Aortic smooth muscle cell (primary cell): ENCODE data around the gene ZNF501. TPM values are rescaled to one million over a fixed set of nuclear protein-coding genes. Genes with fewer than 3 reads are reported as not detected.

Experiments
- total RNA-seq: library from RNA; depleted of rRNA; stranded (reverse); fragments of >200 nt; gene quantifications from 2 replicates; pipeline ENCODE4 v1.2.3, GENCODE V29; 2014

ZNF501 gene
- total RNA-seq = 6.1 and 7.3 TPM in 2 replicates

DNA sequence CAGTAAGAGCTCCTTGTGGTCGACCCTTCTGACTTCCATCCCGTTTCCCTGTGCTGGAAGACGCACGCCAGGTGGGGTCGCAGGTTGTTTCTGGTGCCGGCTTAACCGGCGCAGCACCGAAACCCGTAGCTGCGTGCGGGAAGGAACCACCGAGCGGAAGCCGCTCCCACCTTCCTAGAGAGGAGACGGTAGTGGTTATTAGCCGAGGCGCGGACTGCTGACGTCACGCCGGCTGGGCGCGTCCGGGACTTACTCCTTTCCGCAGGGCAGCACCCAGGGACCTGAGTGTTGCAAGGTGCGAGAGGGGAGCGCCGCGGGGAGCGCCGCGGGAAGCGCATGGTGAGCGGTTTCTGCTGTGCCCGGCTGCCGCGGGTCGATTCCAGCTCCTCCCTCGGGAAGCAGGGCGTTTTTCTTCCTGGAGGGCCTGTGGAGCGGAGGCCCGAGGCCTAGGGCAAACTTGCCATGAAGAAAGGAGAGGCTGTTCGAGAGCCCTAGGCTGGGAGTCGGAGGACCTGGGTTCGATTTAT is at the start of gene ZNF501:
TSS of gene ZNF501 (plus strand) at position 252 of the 527 bp plus-strand sequence. CDS start 4,787 bp downstream, outside the sequence.

DNA sequence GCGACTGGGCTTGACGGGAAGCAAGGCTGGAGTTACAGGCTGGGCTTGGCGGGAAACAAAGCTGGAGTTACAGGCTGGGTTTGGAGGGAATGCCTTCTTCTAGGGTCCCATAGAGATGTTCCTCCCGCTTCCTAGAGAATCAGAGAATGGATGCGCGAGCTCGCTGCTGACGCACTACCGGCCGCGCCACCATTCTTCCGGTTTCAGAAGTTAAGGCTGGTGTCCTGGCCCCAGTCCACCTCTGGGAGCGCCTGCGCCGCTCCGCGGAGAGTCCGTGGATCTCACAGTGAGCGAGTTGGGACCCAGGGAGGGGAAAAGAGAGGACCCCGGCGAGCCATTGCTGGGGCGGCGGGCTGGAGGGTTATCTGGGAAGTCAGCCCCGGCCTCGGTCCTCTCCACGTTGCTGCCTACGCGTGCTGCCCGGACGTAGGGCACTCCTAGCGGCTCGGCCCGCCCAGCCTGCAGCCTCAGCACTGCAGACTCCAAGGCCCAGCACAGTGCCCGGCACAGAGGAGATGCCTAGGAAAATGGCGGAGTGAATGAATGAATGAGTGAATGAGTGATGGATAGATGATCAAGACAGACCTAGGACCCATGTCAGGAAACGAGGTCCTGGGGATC is 16.9 kb upstream of the ZNF501 start, which contains the start of gene ZNF502:
TSS of gene ZNF502 (plus strand) at position 206 of the 621 bp plus-strand sequence. CDS start 7,602 bp downstream, outside the sequence.

DNA sequence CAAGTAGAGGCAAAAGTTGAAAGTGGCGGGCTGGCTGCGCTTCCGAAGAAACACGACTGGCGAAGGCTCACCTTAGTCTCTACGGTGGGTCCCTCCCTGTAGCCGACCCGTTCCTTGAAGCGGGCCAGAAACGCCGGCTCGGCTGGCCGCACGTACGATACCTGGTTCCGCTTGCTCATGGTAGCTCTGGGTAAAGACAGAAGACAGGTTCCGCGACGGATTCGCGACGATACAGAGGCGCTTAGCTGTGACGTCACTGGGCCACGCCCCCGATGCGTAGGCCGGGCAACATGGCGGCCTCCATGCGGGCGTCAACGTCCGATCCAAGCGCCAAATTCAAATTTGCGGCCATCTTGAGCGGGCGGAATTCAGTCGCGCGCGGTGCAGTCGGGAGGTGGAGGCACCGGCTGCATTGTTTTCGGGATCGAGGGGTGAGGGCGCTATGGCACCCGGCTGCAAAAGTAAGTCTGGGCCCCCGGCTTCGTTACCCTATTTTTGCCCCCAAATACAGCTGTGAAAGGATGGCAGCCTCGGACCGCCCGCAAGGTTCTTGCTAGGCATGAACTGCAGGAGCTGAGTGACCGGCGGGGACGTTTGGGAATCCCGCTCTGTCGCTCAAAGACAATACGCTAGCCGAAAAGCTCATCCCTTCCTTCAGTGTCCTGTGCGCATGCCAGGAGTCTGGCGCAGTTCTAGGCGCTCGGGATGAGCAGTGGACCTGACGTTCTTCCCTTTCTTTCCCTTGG is 32.2 kb downstream of the ZNF501 start, which contains the start of the genes KIAA1143 and KIF15:
TSS of gene KIAA1143 (minus strand) at position 196 of the 746 bp plus-strand sequence. CDS start at position 179, 17 bp downstream.
TSS of gene KIF15 (plus strand) at position 371 of the 746 bp plus-strand sequence. CDS start at position 443, 72 bp downstream.

Other genes with a start within 250 kb of the ZNF501 start
- gene ZKSCAN7, start 174.4 kb upstream of the ZNF501 start, total RNA-seq = 5.2 and 5.7 TPM in 2 replicates
- gene ZNF660, start 144.7 kb upstream of the ZNF501 start, total RNA-seq = 1.1 and 1.5 TPM in 2 replicates
- gene ZNF197, start 104.6 kb upstream of the ZNF501 start, total RNA-seq = 15.1 and 17.0 TPM in 2 replicates
- 10.4 and 10.7 TPM in 2 replicates for gene ZNF35, start 80.9 kb upstream of the ZNF501 start, total RNA-seq
- gene ZNF502, start 17.0 kb upstream of the ZNF501 start, total RNA-seq = 5.2 and 5.9 TPM in 2 replicates
- gene KIAA1143, start 32.0 kb downstream of the ZNF501 start, total RNA-seq = 19.7 and 21.8 TPM in 2 replicates
- 6.5 and 11.0 TPM in 2 replicates for gene KIF15, start 32.2 kb downstream of the ZNF501 start, total RNA-seq
- 20.5 and 22.3 TPM in 2 replicates for gene TMEM42, start 132.3 kb downstream of the ZNF501 start, total RNA-seq
- 0.13 TPM in 1 of 2 replicates, not detected in the other for gene TGM4, start 145.0 kb downstream of the ZNF501 start, total RNA-seq
- 46.4 and 59.3 TPM in 2 replicates for gene ZDHHC3, start 246.5 kb downstream of the ZNF501 start, total RNA-seq
- gene EXOSC7, start 246.6 kb downstream of the ZNF501 start, total RNA-seq = 51.1 and 51.3 TPM in 2 replicates